Subcutaneous abdominal adipose tissue (tissue), 5 donors: Measurements from ENCODE around the gene CEP350.
"Not testable (repeated sequence)": the region's sequence is repeated elsewhere in the genome, so short reads cannot be mapped to it uniquely, and the experiment has no call there.

Experiments
- H3K27ac ChIP-seq: one replicate; pipeline ENCODE4 v1.7.0; 2013; ENCODE audit warnings: low read depth, mild to moderate bottlenecking, inconsistent platforms, low read length, moderate library complexity
- H3K27me3 ChIP-seq, 5 donors: one replicate each; pipeline ENCODE4 v1.7.0; 2013; ENCODE audit warnings: low read length in 5 of 5, inconsistent platforms in 1 of 5; ENCODE audit not compliant: control insufficient read depth in 5 of 5, insufficient read depth in 4 of 5
- H3K36me3 ChIP-seq, 5 donors: one replicate each; pipeline ENCODE4 v1.7.0; 2013; ENCODE audit warnings: low read length in 5 of 5; ENCODE audit not compliant: control insufficient read depth in 5 of 5, insufficient read depth in 5 of 5
- H3K4me1 ChIP-seq, 5 donors: one replicate each; pipeline ENCODE4 v1.7.0; 2013; ENCODE audit warnings: low read length in 5 of 5, mild to moderate bottlenecking in 3 of 5, moderate library complexity in 1 of 5; ENCODE audit not compliant: control insufficient read depth in 5 of 5, insufficient read depth in 5 of 5
- H3K4me3 ChIP-seq, 5 donors: one replicate each; pipeline ENCODE4 v1.7.0; 2013; ENCODE audit warnings: low read length in 5 of 5, low read depth in 1 of 5
- H3K9ac ChIP-seq, 5 donors: one replicate each; pipeline ENCODE4 v1.7.0; 2013; ENCODE audit warnings: low read length in 5 of 5, mild to moderate bottlenecking in 4 of 5, moderate library complexity in 3 of 5
- H3K9me3 ChIP-seq, 5 donors: one replicate each; pipeline ENCODE4 v1.7.0; 2013; ENCODE audit warnings: low read length in 5 of 5; ENCODE audit not compliant: control insufficient read depth in 5 of 5
- donor health status: healthy.
- donor health status: healthy.
- donor health status: healthy.
- donor health status: healthy.
- donor health status: healthy.

CEP350 gene

GRCh38 chr1:180112984-180113647 lies 158.5 kb downstream of the CEP350 start:
- no peaks in the 10 kb centered on the region for H3K9me3 ChIP-seq
- H3K4me3 ChIP-seq: no peak overlapping the region

GRCh38 chr1:180114396-180114945 lies 159.9 kb downstream of the CEP350 start:
- peaks cover 19 to 34% (median 27%) of the 10 kb centered on the region in 5 donors for H3K36me3 ChIP-seq
- H3K9me3 ChIP-seq: no peaks in the 10 kb centered on the region
- H3K4me1 ChIP-seq: peaks cover 0 to 2% (median 0%) of the 10 kb centered on the region in 5 donors
- no peak overlapping the region for H3K4me3 ChIP-seq
- no peak overlapping the region for H3K9ac ChIP-seq
- H3K27me3 ChIP-seq: no peaks in the 10 kb centered on the region
- H3K27ac ChIP-seq: no peak overlapping the region

More at GRCh38 chr1:180112984-180113647, 158.5 kb downstream of the CEP350 start:
- Histone ChIP-seq H3K27me3 (no peaks in the 10 kb centered on the region), H3K4me1 (peaks cover 0 to 2% (median 0%) of the 10 kb centered on the region in 5 donors), H3K36me3 (peaks cover 23 to 44% (median 35%) of the 10 kb centered on the region in 5 donors), H3K9ac (peak overlapping the region in 1 of 5 donors; percentile 34), H3K27ac (no peak overlapping the region)

- Histone ChIP-seq H3K36me3 (peaks cover 6 to 8% (median 7%) of the 10 kb centered on the region in 5 donors), H3K4me3 (no peak overlapping the region), H3K9ac (no peak overlapping the region), H3K27me3 (no peaks in the 10 kb centered on the region), H3K4me1 (peaks cover 0 to 2% (median 0%) of the 10 kb centered on the region in 5 donors), H3K9me3 (no peaks in the 10 kb centered on the region), H3K27ac (no peak overlapping the region)
Observed at GRCh38 chr1:180116964-180117763, 162.6 kb downstream of the CEP350 start.

- H3K4me3 ChIP-seq: no peak overlapping the region
- no peak overlapping the region for H3K27ac ChIP-seq
- peaks cover under 1 to 3% (median 2%) of the 10 kb centered on the region in 5 donors for H3K36me3 ChIP-seq
- H3K27me3 ChIP-seq: no peaks in the 10 kb centered on the region
- H3K4me1 ChIP-seq: peaks cover 0 to 2% (median 0%) of the 10 kb centered on the region in 5 donors
- H3K9ac ChIP-seq: no peak overlapping the region
- no peaks in the 10 kb centered on the region for H3K9me3 ChIP-seq
Observed at GRCh38 chr1:180117764-180118116, 163.1 kb downstream of the CEP350 start.

GRCh38 chr1:180119837-180120236 lies 165.2 kb downstream of the CEP350 start:
- no peaks in the 10 kb centered on the region for H3K27me3 ChIP-seq
- H3K9ac ChIP-seq: no peak overlapping the region
- no peaks in the 10 kb centered on the region for H3K9me3 ChIP-seq
- H3K27ac ChIP-seq: no peak overlapping the region
- H3K4me3 ChIP-seq: no peak overlapping the region
- peaks cover 0 to 3% (median 0%) of the 10 kb centered on the region in 5 donors for H3K36me3 ChIP-seq
- H3K4me1 ChIP-seq: peaks cover 0 to 2% (median 0%) of the 10 kb centered on the region in 5 donors

- no peak overlapping the region for H3K27ac ChIP-seq
- peaks cover 0 to 2% (median 0%) of the 10 kb centered on the region in 5 donors for H3K4me1 ChIP-seq
- H3K9me3 ChIP-seq: no peaks in the 10 kb centered on the region
- peaks cover 0 to 2% (median 0%) of the 10 kb centered on the region in 5 donors for H3K27me3 ChIP-seq
- no peak overlapping the region for H3K9ac ChIP-seq
- no peak overlapping the region for H3K4me3 ChIP-seq
- no peaks in the 10 kb centered on the region for H3K36me3 ChIP-seq
Observed at GRCh38 chr1:180123463-180123936, 168.9 kb downstream of the CEP350 start.

GRCh38 chr1:180130651-180131050 lies 176.0 kb downstream of the CEP350 start:
- Histone ChIP-seq H3K36me3 (no peaks in the 10 kb centered on the region), H3K27me3 (peaks cover 0 to 4% (median 2%) of the 10 kb centered on the region in 5 donors), H3K27ac (no peak overlapping the region), H3K4me1 (no peaks in the 10 kb centered on the region), H3K4me3 (no peak overlapping the region), H3K9ac (no peak overlapping the region), H3K9me3 (no peaks in the 10 kb centered on the region)

- Histone ChIP-seq H3K4me1 (no peaks in the 10 kb centered on the region), H3K4me3 (no peak overlapping the region), H3K9me3 (no peaks in the 10 kb centered on the region), H3K36me3 (no peaks in the 10 kb centered on the region), H3K9ac (no peak overlapping the region), H3K27ac (no peak overlapping the region), H3K27me3 (peaks cover 0 to 4% (median 2%) of the 10 kb centered on the region in 5 donors)
Observed at GRCh38 chr1:180131510-180131909, 176.9 kb downstream of the CEP350 start.

GRCh38 chr1:180133193-180133592 lies 178.6 kb downstream of the CEP350 start:
- H3K27me3 ChIP-seq: peaks cover 0 to 4% (median 0%) of the 10 kb centered on the region in 5 donors
- no peak overlapping the region for H3K4me3 ChIP-seq
- no peaks in the 10 kb centered on the region for H3K36me3 ChIP-seq
- H3K9me3 ChIP-seq: no peaks in the 10 kb centered on the region
- no peak overlapping the region for H3K9ac ChIP-seq
- no peaks in the 10 kb centered on the region for H3K4me1 ChIP-seq
- no peak overlapping the region for H3K27ac ChIP-seq

- not testable (repeated sequence) for H3K27me3 ChIP-seq, H3K9ac ChIP-seq, H3K27ac ChIP-seq, H3K4me3 ChIP-seq, H3K36me3 ChIP-seq, H3K4me1 ChIP-seq, H3K9me3 ChIP-seq
Observed at GRCh38 chr1:180133688-180134087, 179.1 kb downstream of the CEP350 start.
